ENCODE measurements around the gene BDKRB2. TPM values are rescaled to one million over a fixed set of nuclear protein-coding genes. Genes with fewer than 3 reads are reported as not detected.

The BDKRB2 gene
- total and polyA plus RNA-seq, 2 of the 4 experiments (the other 2 are of a cell fraction) = 60.9 to 73.1 TPM

DNA sequence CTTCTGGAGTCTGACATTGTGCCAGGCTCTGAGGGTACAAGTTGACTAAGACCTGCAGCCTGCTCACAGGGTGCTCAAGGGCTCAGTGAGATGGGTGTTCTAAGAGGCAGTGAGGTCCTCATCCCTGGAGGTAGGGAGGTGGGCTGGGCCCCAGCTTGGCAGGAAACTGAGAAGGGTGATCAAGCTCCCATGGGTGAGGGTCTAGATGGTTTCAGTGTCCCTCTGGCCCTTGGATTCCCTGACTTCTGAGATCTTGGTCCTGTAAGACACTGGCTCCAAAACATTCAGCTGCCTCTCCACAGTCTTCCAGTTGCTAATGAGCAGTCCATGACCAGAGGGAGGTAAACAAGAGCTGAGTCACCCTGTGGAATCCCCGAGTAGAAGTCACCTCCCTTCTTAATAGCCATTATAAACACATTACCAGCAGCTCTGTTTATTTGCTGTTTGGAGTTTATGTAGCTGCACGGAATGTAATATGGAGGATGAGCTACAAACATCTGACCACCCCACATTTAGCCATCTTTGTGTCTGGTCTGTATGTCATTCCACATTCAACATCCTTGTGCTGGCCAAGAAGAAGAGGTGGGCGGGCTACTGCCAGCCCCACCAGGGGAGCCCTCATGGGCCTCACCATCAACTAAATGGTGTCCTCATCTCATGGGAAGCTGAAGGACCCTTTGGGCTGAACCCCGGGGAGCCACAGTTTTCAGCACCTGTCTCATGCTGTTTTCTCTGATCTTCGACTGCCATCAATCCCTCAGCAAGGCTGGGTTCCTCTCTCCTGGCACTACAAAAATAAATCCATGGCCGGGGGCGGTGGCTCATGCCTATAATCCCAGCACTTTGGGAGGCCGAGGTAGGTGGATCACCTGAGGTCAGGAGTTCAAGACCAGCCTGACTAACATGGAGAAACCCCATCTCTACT is 37.2 kb upstream of the BDKRB2 start:
- H3K4ac ChIP-seq (ENCODE audit: low read depth, low read length) = peak overlapping the region; percentile 99
- in situ Hi-C loops (cut with MboI; ENCODE audit: low sequenced_read_pairs) (no loop called here), dilution Hi-C loops (cut with HindIII; ENCODE audit: low sequenced_read_pairs, unreplicated experiment) (no loop called here), intact Hi-C loops (cut with micrococcal nuclease) (loop anchor here (5.0 kb wide), 1 partner anchor 45 kb away; no protein-coding TSS in a partner anchor)
- peak overlapping the region; percentile 59 for H3K56ac ChIP-seq (ENCODE audit: extremely low read depth, insufficient read depth, low read length)
- peak overlapping the region; percentile 74 for H2AFZ ChIP-seq (replicated peaks; ENCODE audit: low read length, poor library complexity)
- peak overlapping the region; percentile 98 for H3K18ac ChIP-seq (ENCODE audit: low read depth, low read length)
- H3K4me2 ChIP-seq (ENCODE audit: low read depth, low read length) = peak overlapping the region; percentile 48
- peak overlapping the region; percentile 94 for H2AK9ac ChIP-seq (replicated peaks; ENCODE audit: low read depth, low read length, poor library complexity)
- peak overlapping the region; percentile 84; the same call in 2 of the 3 replicates for H2BK15ac ChIP-seq (ENCODE audit: low read depth, low read length)
- peak overlapping the region; percentile 99 for H4K91ac ChIP-seq (ENCODE audit: insufficient read depth, low read depth, low read length)
- H3K9ac ChIP-seq (ENCODE audit: low read depth, low read length) = peak overlapping the region; percentile 49
- H3K4me3 ChIP-seq (ENCODE audit: insufficient read depth, low read depth, low read length) = no peak overlapping the region
- POLR2A ChIA-PET (ENCODE audit: unreplicated experiment) = interaction anchor here (0.6 to 1.4 kb wide), 6 partner anchors 15 to 90 kb away, joined by 3 to 5 read pairs (median 4); partner anchors contain the start of gene BDKRB1
- peak overlapping the region; percentile 98 for H4K5ac ChIP-seq (ENCODE audit: low read depth, low read length)
- H4K8ac ChIP-seq (ENCODE audit: low read depth in 2 of 2, low read length in 2 of 2) = peak overlapping the region; percentile 66 to 92
- peaks cover 29% of the 10 kb centered on the region for H3K4me1 ChIP-seq (ENCODE audit: control insufficient read depth, insufficient read depth, low read length)
- H4K20me1 ChIP-seq (ENCODE audit: insufficient read depth, low read length) = no peaks in the 10 kb centered on the region
- H3K27ac ChIP-seq (ENCODE audit: insufficient read depth, low read length) = peak overlapping the region; percentile 95
- no CpG with 5 or more reads among the region's 8 CpGs for WGBS, 2 experiments (ENCODE audit: extremely low coverage in 2 of 2, insufficient read length in 1 of 2)
- ATAC-seq (ENCODE audit: low read depth) (peak; percentile 96), DNase-seq (peak; percentile 95)
- peak overlapping the region; percentile 99 for H2BK120ac ChIP-seq (ENCODE audit: low read depth, low read length)
- H3K79me1 ChIP-seq (ENCODE audit: low read depth in 1 of 2, low read length in 2 of 2) = no peaks in the 10 kb centered on the region; a peak in 1 of 4 replicates
- H3K9me3 ChIP-seq (ENCODE audit: control insufficient read depth, insufficient read depth, low read length) = no peaks in the 10 kb centered on the region
- H2BK20ac ChIP-seq (ENCODE audit: low read depth, low read length) = peak overlapping the region; percentile 99
- no TSS peak for BruUV-seq (replicated peaks)
- H2AK5ac ChIP-seq (ENCODE audit: low read depth, low read length) = peak overlapping the region; percentile 97
- H3K9me1 ChIP-seq (ENCODE audit: insufficient read depth, low read length) = peaks cover 22% of the 10 kb centered on the region
- peak overlapping the region; percentile 99 for H2BK5ac ChIP-seq (ENCODE audit: low read depth, low read length, poor library complexity, severe bottlenecking)
- H3K27me3 ChIP-seq (ENCODE audit: control insufficient read depth, insufficient read depth, low read length) = no peaks in the 10 kb centered on the region
- CTCF ChIA-PET = interaction anchor here (1.0 to 2.5 kb wide), 4 partner anchors 20 to 108 kb away, joined by 3 to 7 read pairs (median 5); no protein-coding TSS in a partner anchor
- peak overlapping the region; percentile 96 for H3K14ac ChIP-seq (replicated peaks; ENCODE audit: low read depth, low read length)
- H3K23ac ChIP-seq (ENCODE audit: low read depth, low read length) = peak overlapping the region; percentile 95
- no peaks in the 10 kb centered on the region for H3K36me3 ChIP-seq (ENCODE audit: control insufficient read depth, insufficient read depth, low read length)
- TF ChIP-seq, protein P1, sequence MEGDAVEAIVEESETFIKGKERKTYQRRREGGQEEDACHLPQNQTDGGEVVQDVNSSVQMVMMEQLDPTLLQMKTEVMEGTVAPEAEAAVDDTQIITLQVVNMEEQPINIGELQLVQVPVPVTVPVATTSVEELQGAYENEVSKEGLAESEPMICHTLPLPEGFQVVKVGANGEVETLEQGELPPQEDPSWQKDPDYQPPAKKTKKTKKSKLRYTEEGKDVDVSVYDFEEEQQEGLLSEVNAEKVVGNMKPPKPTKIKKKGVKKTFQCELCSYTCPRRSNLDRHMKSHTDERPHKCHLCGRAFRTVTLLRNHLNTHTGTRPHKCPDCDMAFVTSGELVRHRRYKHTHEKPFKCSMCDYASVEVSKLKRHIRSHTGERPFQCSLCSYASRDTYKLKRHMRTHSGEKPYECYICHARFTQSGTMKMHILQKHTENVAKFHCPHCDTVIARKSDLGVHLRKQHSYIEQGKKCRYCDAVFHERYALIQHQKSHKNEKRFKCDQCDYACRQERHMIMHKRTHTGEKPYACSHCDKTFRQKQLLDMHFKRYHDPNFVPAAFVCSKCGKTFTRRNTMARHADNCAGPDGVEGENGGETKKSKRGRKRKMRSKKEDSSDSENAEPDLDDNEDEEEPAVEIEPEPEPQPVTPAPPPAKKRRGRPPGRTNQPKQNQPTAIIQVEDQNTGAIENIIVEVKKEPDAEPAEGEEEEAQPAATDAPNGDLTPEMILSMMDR (conservative IDR thresholded peaks at IDR 0.05; ENCODE audit: low read depth, low read length) = no peak
- peak; percentile 74; the same call in 1 of the 2 replicates for TF ChIP-seq NFE2L2 (IDR thresholded peaks at IDR 0.05; ENCODE audit: low read depth, low read length)
- TF ChIP-seq SMC3 (IDR thresholded peaks at IDR 0.05; ENCODE audit: low read depth, low read length) = no peak; the same call in 1 of the 2 replicates
- TF ChIP-seq CEBPB (IDR thresholded peaks at IDR 0.05; ENCODE audit: low read depth, low read length) = no peak
- TF ChIP-seq MAZ (IDR thresholded peaks at IDR 0.05; ENCODE audit: borderline replicate concordance, low read depth, low read length) = peak; percentile 22; the same call in 1 of the 2 replicates
- TF ChIP-seq, protein P2, sequence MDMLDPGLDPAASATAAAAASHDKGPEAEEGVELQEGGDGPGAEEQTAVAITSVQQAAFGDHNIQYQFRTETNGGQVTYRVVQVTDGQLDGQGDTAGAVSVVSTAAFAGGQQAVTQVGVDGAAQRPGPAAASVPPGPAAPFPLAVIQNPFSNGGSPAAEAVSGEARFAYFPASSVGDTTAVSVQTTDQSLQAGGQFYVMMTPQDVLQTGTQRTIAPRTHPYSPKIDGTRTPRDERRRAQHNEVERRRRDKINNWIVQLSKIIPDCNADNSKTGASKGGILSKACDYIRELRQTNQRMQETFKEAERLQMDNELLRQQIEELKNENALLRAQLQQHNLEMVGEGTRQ (IDR thresholded peaks at IDR 0.05; ENCODE audit: low read depth, low read length) = no peak
- TF ChIP-seq RAD21 (IDR thresholded peaks at IDR 0.05; ENCODE audit: low read length) = peak; percentile 21; the same call in 1 of the 2 replicates
- TF ChIP-seq, protein P3, sequence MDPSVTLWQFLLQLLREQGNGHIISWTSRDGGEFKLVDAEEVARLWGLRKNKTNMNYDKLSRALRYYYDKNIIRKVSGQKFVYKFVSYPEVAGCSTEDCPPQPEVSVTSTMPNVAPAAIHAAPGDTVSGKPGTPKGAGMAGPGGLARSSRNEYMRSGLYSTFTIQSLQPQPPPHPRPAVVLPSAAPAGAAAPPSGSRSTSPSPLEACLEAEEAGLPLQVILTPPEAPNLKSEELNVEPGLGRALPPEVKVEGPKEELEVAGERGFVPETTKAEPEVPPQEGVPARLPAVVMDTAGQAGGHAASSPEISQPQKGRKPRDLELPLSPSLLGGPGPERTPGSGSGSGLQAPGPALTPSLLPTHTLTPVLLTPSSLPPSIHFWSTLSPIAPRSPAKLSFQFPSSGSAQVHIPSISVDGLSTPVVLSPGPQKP (IDR thresholded peaks at IDR 0.05; ENCODE audit: borderline replicate concordance, low read depth, low read length) = no peak
- peak; percentile 75 for TF ChIP-seq BHLHE40 (IDR thresholded peaks at IDR 0.05; ENCODE audit: low read depth, low read length)
- no peak for TF ChIP-seq MAFK (IDR thresholded peaks at IDR 0.05; ENCODE audit: low read depth, low read length)
- TF ChIP-seq CHD1 (IDR thresholded peaks at IDR 0.05; ENCODE audit: low read depth, low read length) = no peak
- peak; percentile 86 for TF ChIP-seq RCOR1 (IDR thresholded peaks at IDR 0.05; ENCODE audit: insufficient replicate concordance, low read length)

Data from IMR-90 (cell line).